ENCODE data around the gene NFX1. TPM values are rescaled to one million over a fixed set of nuclear protein-coding genes. Genes with fewer than 3 reads are reported as not detected.
"Not testable (repeated sequence)": the region's sequence is repeated elsewhere in the genome, so short reads cannot be mapped to it uniquely, and the experiment has no call there.

The NFX1 gene
- total RNA-seq, 3 donors from 2014 or later, result 35.9 to 44.4 (median 39.5) TPM

GRCh38 chr9:33311953-33312352, 21.6 kb downstream of the NFX1 start:
- TF ChIP-seq, protein P1, sequence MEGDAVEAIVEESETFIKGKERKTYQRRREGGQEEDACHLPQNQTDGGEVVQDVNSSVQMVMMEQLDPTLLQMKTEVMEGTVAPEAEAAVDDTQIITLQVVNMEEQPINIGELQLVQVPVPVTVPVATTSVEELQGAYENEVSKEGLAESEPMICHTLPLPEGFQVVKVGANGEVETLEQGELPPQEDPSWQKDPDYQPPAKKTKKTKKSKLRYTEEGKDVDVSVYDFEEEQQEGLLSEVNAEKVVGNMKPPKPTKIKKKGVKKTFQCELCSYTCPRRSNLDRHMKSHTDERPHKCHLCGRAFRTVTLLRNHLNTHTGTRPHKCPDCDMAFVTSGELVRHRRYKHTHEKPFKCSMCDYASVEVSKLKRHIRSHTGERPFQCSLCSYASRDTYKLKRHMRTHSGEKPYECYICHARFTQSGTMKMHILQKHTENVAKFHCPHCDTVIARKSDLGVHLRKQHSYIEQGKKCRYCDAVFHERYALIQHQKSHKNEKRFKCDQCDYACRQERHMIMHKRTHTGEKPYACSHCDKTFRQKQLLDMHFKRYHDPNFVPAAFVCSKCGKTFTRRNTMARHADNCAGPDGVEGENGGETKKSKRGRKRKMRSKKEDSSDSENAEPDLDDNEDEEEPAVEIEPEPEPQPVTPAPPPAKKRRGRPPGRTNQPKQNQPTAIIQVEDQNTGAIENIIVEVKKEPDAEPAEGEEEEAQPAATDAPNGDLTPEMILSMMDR (IDR thresholded peaks at IDR 0.05), result no peak
- intact Hi-C loops (cut with DNase I, micrococcal nuclease), result no loop called here
- no peaks in the 10 kb centered on the region for H3K4me1 ChIP-seq (ENCODE audit: low read depth)
- no peak for DNase-seq
- H3K36me3 ChIP-seq (ENCODE audit: low read depth), result peaks cover 10% of the 10 kb centered on the region
- ATAC-seq, result no peak
- no peaks in the 10 kb centered on the region for H3K9me3 ChIP-seq
- no peak overlapping the region for H3K4me3 ChIP-seq

- H3K36me3 ChIP-seq (ENCODE audit: low read depth), result peaks cover 10% of the 10 kb centered on the region
- no peaks in the 10 kb centered on the region for H3K9me3 ChIP-seq
- TF ChIP-seq, protein P1 (IDR thresholded peaks at IDR 0.05), result no peak
- no peak for ATAC-seq
- intact Hi-C loops (cut with DNase I, micrococcal nuclease), result no loop called here
- DNase-seq, result no peak
- no peak overlapping the region for H3K4me3 ChIP-seq
- no peaks in the 10 kb centered on the region for H3K4me1 ChIP-seq (ENCODE audit: low read depth)
Measured at GRCh38 chr9:33315371-33315770, 25.1 kb downstream of the NFX1 start.

- intact Hi-C loops (cut with DNase I, micrococcal nuclease); H3K9me3 ChIP-seq; H3K4me3 ChIP-seq; ATAC-seq; DNase-seq; H3K4me1 ChIP-seq (ENCODE audit: low read depth): not testable (repeated sequence)
- H3K36me3 ChIP-seq (ENCODE audit: low read depth), result peaks cover 11% of the 10 kb centered on the region
Measured at GRCh38 chr9:33317136-33317535, 26.8 kb downstream of the NFX1 start.

DNA sequence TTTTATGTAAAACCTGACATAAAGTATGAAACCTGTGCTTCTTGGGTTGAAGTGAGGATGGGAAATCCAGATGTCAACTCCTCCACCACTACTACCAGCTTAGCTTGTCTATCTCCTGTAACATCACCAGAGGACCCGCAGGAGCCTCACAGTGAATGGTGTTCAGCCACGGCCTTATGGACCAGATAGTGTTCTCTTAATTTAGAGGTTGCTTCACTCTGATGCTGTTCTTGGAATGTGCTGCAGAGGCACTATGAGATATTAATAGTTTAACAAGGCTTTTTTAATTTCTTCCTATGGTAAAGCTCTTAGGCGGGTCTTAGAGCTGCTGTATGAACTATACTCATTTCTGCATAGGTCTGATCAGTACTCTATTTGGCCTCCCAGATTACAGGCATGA, 27.9 kb downstream of the NFX1 start:
- no peaks in the 10 kb centered on the region for H3K9me3 ChIP-seq
- intact Hi-C loops (cut with DNase I, micrococcal nuclease), result no loop called here
- no peaks in the 10 kb centered on the region for H3K4me1 ChIP-seq (ENCODE audit: low read depth)
- H3K4me3 ChIP-seq, result no peak overlapping the region
- peaks cover 9% of the 10 kb centered on the region for H3K36me3 ChIP-seq (ENCODE audit: low read depth)
- ATAC-seq (no peak), DNase-seq (no peak)
- TF ChIP-seq, protein P1 (IDR thresholded peaks at IDR 0.05), result no peak

DNA sequence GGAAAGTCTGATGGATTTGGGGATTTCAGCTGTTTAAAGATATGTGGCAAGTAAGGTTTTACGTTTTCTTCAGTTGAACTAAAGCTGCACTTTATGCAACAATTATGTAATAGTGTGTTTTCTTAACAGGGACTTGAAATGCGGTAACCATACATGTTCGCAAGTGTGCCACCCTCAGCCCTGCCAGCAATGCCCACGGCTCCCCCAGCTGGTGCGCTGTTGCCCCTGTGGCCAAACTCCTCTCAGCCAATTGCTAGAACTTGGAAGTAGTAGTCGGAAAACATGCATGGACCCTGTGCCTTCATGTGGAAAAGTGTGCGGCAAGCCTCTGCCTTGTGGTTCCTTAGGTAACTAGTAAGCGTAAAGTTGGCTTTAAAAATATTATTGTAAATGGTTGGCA, 28.5 kb downstream of the NFX1 start:
- TF ChIP-seq, protein P1 (IDR thresholded peaks at IDR 0.05), result no peak
- Histone ChIP-seq H3K9me3 (no peaks in the 10 kb centered on the region), H3K36me3 (ENCODE audit: low read depth) (peaks cover 9% of the 10 kb centered on the region), H3K4me3 (no peak overlapping the region), H3K4me1 (ENCODE audit: low read depth) (no peaks in the 10 kb centered on the region)
- no peak for ATAC-seq
- no peak for DNase-seq
- intact Hi-C loops (cut with DNase I, micrococcal nuclease), result no loop called here

DNA sequence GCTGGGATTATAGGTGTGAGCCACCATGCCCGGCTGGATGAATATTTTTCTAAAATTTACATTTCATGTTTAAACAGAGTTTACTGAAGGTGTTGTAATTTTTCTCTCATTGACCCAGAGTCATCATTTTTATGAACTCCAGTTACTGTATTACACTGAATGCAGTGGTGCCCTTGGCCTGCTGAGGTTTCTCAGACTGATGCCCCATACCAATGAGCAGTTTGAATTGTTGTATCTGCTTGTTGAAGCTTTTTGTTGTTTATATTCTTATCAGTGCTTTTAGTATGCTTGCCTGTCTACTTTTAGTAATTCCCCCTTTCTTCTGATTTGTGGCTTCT, 29.9 kb downstream of the NFX1 start:
- ATAC-seq (no peak), DNase-seq (no peak)
- Histone ChIP-seq H3K4me1 (ENCODE audit: low read depth) (no peaks in the 10 kb centered on the region), H3K36me3 (ENCODE audit: low read depth) (peaks cover 9% of the 10 kb centered on the region), H3K4me3 (no peak overlapping the region), H3K9me3 (no peaks in the 10 kb centered on the region)
- intact Hi-C loops (cut with DNase I, micrococcal nuclease), result no loop called here
- TF ChIP-seq, protein P1 (IDR thresholded peaks at IDR 0.05), result no peak

Measured in mucosa of descending colon (tissue), 3 donors.